Fibroblast of pulmonary artery (primary cell): ENCODE data around the gene NCAM2.

Experiments used
- DNase-seq: peaks from one replicate; pipeline ENCODE4 v3.0.0-alpha.2; 2010; ENCODE audit warnings: low read depth
- H3K4me3 ChIP-seq: replicated peaks from 2 replicates; pipeline ENCODE4 v1.5.1; 2011; ENCODE audit warnings: low read depth, mild to moderate bottlenecking, control low read depth, low read length, moderate library complexity
- TF ChIP-seq, protein P1 (sequence below): IDR thresholded peaks from 2 replicates; pipeline ENCODE4 v1.5.1; 2011; ENCODE audit warnings: mild to moderate bottlenecking, control low read depth, low read length, inconsistent platforms; ENCODE audit errors: missing control alignments

NCAM2 gene

DNA sequence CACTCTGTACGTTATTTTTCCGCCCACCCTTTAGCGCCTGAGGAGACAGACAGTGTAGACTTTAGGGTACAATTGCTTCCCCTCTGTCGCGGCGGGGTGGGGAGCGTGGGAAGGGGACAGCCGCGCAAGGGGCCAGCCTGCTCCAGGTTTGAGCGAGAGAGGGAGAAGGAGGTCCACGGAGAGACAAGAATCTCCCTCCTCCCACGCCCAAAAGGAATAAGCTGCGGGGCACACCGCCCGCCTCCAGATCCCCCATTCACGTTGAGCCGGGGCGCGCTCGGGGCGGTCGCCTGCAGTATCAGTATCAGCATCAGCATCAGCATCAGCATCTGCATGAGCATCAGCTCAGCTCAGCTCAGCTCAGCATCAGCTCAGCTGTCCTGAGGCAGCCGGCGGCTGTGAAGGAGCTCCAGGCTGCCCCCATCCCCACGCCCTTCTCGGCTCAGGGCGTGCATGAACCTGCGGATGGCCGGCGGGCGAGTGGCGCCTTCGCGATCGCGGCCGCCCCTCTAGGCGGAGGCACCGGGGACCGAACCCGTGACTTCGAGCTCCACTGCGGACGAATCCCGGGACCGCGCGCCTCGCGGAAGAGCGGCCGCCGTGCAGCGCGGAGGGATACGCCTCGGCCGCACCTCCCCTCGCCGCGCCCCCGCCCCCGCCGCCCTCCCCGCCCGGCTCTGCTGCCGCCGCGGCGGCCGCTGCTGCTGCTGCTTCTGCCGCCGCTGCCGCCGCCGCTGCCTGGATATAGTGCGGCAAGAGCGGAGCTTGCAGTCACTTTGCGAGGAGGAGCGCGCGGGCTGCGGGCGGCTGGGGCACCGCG, at the start of gene NCAM2:
NCAM2 (plus strand) TSS at position 774 of the 820 bp plus-strand sequence.
- TF ChIP-seq, protein P1, sequence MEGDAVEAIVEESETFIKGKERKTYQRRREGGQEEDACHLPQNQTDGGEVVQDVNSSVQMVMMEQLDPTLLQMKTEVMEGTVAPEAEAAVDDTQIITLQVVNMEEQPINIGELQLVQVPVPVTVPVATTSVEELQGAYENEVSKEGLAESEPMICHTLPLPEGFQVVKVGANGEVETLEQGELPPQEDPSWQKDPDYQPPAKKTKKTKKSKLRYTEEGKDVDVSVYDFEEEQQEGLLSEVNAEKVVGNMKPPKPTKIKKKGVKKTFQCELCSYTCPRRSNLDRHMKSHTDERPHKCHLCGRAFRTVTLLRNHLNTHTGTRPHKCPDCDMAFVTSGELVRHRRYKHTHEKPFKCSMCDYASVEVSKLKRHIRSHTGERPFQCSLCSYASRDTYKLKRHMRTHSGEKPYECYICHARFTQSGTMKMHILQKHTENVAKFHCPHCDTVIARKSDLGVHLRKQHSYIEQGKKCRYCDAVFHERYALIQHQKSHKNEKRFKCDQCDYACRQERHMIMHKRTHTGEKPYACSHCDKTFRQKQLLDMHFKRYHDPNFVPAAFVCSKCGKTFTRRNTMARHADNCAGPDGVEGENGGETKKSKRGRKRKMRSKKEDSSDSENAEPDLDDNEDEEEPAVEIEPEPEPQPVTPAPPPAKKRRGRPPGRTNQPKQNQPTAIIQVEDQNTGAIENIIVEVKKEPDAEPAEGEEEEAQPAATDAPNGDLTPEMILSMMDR, result no peak
- peak; percentile 81 for DNase-seq
- peak within 1 kb of the TSS; percentile 77 for H3K4me3 ChIP-seq

DNA sequence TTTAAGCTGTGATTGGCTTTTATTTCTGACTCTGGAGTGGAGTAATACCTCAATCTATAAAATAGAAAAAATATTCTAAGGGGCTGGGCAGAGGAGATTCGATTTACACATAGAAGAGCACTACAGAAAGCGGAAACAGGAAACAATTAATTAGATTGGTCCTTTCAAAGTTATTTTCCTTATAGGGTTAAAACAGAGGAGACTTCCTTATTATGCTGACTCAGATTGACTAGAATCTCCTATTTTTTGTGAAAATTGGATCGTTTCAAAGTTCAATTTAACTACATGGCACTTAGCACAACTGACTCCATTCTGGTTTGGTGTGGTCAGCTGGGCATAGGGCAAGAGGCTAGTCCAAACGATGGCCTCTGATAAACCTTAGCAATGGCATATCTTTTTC, 48.3 kb upstream of the NCAM2 start:
- TF ChIP-seq, protein P1, result no peak
- DNase-seq, result no peak
- H3K4me3 ChIP-seq, result no peak overlapping the region

DNA sequence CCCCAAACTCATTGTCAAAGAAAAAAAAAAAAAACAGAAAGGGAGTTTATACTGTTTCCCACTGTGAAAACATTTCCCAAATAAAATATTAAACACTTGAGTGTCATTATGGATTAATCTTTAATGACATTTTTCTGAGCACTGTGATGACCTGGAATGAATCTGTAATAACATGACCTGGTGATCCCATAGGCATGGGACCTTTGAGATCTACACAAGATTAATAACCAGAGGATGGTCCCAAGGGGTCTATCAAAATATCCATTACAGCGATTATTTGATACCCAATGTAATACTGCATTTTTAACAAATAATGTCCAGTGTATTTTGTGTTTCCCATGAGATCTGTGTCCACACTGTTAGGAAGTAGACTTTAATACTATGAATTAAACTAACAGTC, 32.4 kb upstream of the NCAM2 start:
- TF ChIP-seq, protein P1, result no peak
- no peak for DNase-seq

DNA sequence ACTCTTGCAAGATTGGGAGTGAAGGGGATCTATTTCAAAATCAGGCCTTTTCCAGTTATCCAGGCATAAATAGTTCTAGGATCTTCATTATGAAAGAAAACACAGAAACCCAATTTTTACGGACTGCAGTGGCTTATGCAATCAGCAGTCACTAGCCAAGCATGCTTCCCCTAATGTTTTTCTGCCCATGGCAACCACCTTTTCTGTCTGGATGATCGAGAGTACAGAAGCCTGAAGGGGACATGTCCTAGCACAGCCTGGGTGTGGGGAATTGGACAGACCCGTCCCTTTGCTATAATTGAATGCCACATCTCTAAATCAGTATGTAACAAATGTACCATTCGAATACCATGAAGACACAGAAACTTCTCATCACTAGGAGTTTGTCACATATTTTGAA, 29.8 kb upstream of the NCAM2 start:
- H3K4me3 ChIP-seq, result no peak overlapping the region
- TF ChIP-seq, protein P1, result no peak
- no peak for DNase-seq

More for the DNA sequence above, 32.4 kb upstream of the NCAM2 start:
- H3K4me3 ChIP-seq, result no peak overlapping the region

DNA sequence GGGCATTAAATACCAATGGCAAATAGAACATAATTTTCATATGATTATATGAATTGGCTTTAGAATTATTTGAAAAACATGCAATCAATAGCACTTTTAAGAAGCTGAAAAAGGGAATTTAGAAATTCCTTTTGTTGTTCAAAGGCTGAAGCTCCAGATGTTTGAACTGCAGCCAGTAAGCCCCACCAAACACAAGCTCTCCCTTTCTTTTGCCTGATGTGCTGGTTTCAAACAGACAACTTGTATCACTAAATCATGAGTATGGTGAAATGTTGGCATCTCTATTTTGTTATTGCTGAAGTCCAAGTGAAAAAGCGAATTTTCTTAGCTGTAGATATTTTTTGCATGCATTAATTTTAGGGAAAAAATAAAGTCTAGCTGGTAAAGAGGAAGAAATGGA, 27.5 kb upstream of the NCAM2 start:
- DNase-seq, result no peak
- H3K4me3 ChIP-seq, result no peak overlapping the region
- TF ChIP-seq, protein P1, result no peak

DNA sequence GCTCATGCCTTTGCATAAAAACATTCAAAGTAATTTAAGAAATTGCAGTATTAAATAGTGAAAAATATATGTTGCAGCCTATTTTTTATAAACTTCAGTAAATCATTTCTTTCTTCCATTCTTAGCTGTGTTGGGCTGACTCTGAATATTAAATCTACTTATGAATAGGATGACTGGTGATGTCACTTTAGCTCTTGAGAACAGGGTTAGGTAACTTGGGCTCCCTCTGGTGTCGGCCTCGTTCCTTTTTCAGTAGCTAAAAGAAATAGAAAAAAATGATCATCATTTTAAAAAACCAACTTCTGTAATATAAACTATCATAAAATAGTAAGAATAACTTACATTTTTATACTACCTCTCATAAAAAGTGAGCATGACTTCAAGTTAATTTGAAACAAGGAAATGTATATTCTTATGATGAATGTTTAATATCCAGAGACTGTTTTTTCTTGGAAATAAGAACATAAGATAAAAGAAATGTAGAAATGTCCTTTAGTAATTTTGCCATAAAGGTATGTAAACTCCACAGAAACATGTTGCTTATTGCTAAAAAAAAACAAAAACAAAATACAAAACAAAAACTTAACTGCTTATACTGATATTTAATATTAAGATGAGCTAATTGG, 26.8 kb upstream of the NCAM2 start:
- H3K4me3 ChIP-seq, result no peak overlapping the region
- TF ChIP-seq, protein P1, result peak; percentile 60
- DNase-seq, result peak; percentile 69
